Forelimb muscle (tissue), 1 donor: ENCODE data around the gene CACNA1H. TPM values are rescaled to one million over a fixed set of nuclear protein-coding genes. Genes with fewer than 3 reads are reported as not detected.

Experiments used
- DNase-seq: peaks from one replicate; pipeline ENCODE4 v3.0.0-alpha.2; 2013; ENCODE audit warnings: low read depth
- polyA plus RNA-seq: library from polyadenylated mRNA; unstranded; fragments of 120-200 nt; gene quantifications from one replicate; pipeline ENCODE4 v1.2.1, GENCODE V29; 2013; ENCODE audit not compliant: insufficient read length

Gene CACNA1H
- 51.6 TPM for polyA plus RNA-seq

GRCh38 chr16:1152651-1153259 is at the start of gene CACNA1H:
CACNA1H (plus strand) TSS chr16:1153106; CDS start chr16:1153738, 632 bp downstream.
- DNase-seq, result no peak

- DNase-seq, result no peak
These were observed 49.3 kb upstream of the CACNA1H start for GRCh38 chr16:1103636-1103980.

- DNase-seq, result no peak
These were observed 46.9 kb upstream of the CACNA1H start for GRCh38 chr16:1105888-1106620.

- no peak for DNase-seq
These were observed 46.2 kb upstream of the CACNA1H start for GRCh38 chr16:1106659-1107058.

- DNase-seq, result no peak
These were observed 45.8 kb upstream of the CACNA1H start for GRCh38 chr16:1107141-1107540.

GRCh38 chr16:1107731-1108130 is 45.2 kb upstream of the CACNA1H start:
- DNase-seq, result no peak

GRCh38 chr16:1108299-1109252 is 44.3 kb upstream of the CACNA1H start:
- no peak for DNase-seq

GRCh38 chr16:1109648-1110047 is 43.3 kb upstream of the CACNA1H start:
- no peak for DNase-seq

GRCh38 chr16:1112506-1113184 is 40.3 kb upstream of the CACNA1H start:
- DNase-seq, result no peak

GRCh38 chr16:1113489-1113888 is 39.4 kb upstream of the CACNA1H start:
- no peak for DNase-seq

- DNase-seq, result no peak
These were observed 38.9 kb upstream of the CACNA1H start for GRCh38 chr16:1113889-1114526.

GRCh38 chr16:1116693-1117077 is 36.2 kb upstream of the CACNA1H start:
- no peak for DNase-seq

- no peak for DNase-seq
These were observed 35.6 kb upstream of the CACNA1H start for GRCh38 chr16:1117176-1117900.

GRCh38 chr16:1117926-1118325 is 35.0 kb upstream of the CACNA1H start:
- DNase-seq, result no peak

- no peak for DNase-seq
These were observed 33.8 kb upstream of the CACNA1H start for GRCh38 chr16:1119129-1119528.

GRCh38 chr16:1119766-1120576 is 32.9 kb upstream of the CACNA1H start:
- DNase-seq, result no peak

- DNase-seq, result no peak
These were observed 32.3 kb upstream of the CACNA1H start for GRCh38 chr16:1120577-1120941.

GRCh38 chr16:1121009-1121408 is 31.9 kb upstream of the CACNA1H start:
- no peak for DNase-seq

GRCh38 chr16:1121601-1122397 is 31.1 kb upstream of the CACNA1H start:
- no peak for DNase-seq
